GM12873 (cell line): ENCODE measurements around the gene ADISSP.

ENCODE experiments used
- CTCF ChIP-seq: IDR thresholded peaks from 2 replicates; pipeline ENCODE4 v1.5.1; 2012; ENCODE audit warnings: low read depth, mild to moderate bottlenecking, moderate library complexity, low read length, control low read depth; ENCODE audit not compliant: insufficient read depth; ENCODE audit errors: missing control alignments

The ADISSP gene

GRCh38 chr20:3786126-3786484, 18.6 kb upstream of the ADISSP start:
- TF ChIP-seq CTCF, result no peak

- TF ChIP-seq CTCF, result no peak
These were observed 17.9 kb upstream of the ADISSP start for GRCh38 chr20:3785240-3786125.

GRCh38 chr20:3784863-3785239, 17.3 kb upstream of the ADISSP start:
- no peak for TF ChIP-seq CTCF

GRCh38 chr20:3784216-3784853, 16.8 kb upstream of the ADISSP start:
- TF ChIP-seq CTCF, result no peak

- TF ChIP-seq CTCF, result no peak
These were observed 16.1 kb upstream of the ADISSP start for GRCh38 chr20:3783511-3784195.

GRCh38 chr20:3783068-3783489, 15.5 kb upstream of the ADISSP start:
- TF ChIP-seq CTCF, result no peak

GRCh38 chr20:3782597-3782996, 15.0 kb upstream of the ADISSP start:
- no peak for TF ChIP-seq CTCF
